ENCODE measurements around the gene GUF1.
A peak's percentile ranks its signal among the peaks of the same experiment; 100 is the strongest.
"Not testable (repeated sequence)": the region's sequence is repeated elsewhere in the genome, so short reads cannot be mapped to it uniquely, and the experiment has no call there.

Gene GUF1

GRCh38 chr4:44726038-44726871 lies 48.0 kb downstream of the GUF1 start, which contains the start of gene GNPDA2:
Gene GNPDA2 (minus strand): TSS chr4:44726556. CDS start chr4:44722207, 4,349 bp downstream.
- no peak for TF ChIP-seq ZNF274 (IDR thresholded peaks at IDR 0.05; ENCODE audit: low read depth, low read length)
- H3K4me3 ChIP-seq (ENCODE audit: low read length) = peak within 1 kb of the TSS; percentile 80

DNA sequence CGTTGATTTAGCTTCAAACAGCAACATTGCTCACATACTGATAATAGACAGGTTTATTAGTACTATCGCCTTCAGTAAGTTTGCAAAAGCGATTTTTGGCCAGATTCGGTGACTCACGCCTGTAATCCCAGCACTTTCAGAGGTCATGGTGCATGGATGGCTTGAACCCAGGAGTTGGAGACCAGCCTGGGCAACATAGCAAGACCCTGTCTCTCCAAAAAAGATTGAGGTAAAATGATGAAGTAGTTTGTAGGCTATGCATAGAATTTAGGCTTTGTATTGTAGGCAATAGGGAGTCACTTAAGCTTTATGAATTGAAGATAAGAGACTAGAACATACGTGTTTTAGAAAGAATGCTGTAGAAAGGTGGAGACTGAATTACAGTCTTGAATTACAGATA lies 49.3 kb downstream of the GUF1 start:
- TF ChIP-seq ZNF274 (IDR thresholded peaks at IDR 0.05; ENCODE audit: low read depth, low read length) = no peak
- H3K4me3 ChIP-seq (ENCODE audit: low read length) = no peak overlapping the region

- H3K4me3 ChIP-seq (ENCODE audit: low read length) = not testable (repeated sequence)
These were observed 50.5 kb downstream of the GUF1 start for GRCh38 chr4:44728694-44729093.

DNA sequence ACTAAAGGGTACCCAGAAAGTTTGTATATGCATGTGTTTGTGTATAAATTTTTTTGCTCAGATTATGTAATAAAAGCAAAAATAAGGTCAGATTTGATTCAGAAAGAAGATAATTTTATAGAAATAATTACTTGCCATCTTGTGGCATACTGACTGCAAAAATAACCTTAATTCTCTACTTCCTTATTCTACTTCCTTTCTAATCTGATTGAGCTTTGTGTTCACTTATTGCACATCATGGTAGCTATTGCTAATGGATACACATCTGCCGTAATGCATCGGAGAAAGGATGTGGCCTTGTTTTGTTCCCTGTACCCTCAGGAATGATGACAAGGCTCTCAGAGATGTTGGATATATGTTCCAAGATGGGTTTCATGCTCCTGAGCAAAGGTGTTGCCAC lies 58.7 kb downstream of the GUF1 start:
- TF ChIP-seq ZNF274 (IDR thresholded peaks at IDR 0.05; ENCODE audit: low read depth, low read length) = no peak
- H3K4me3 ChIP-seq (ENCODE audit: low read length) = no peak overlapping the region

GRCh38 chr4:44738615-44739014 lies 60.4 kb downstream of the GUF1 start:
- H3K4me3 ChIP-seq (ENCODE audit: low read length) = no peak overlapping the region
- no peak for TF ChIP-seq ZNF274 (IDR thresholded peaks at IDR 0.05; ENCODE audit: low read depth, low read length)

- no peak for TF ChIP-seq ZNF274 (IDR thresholded peaks at IDR 0.05; ENCODE audit: low read depth, low read length)
- H3K4me3 ChIP-seq (ENCODE audit: low read length) = no peak overlapping the region
These were observed 62.0 kb downstream of the GUF1 start for GRCh38 chr4:44740201-44740600.
